NCI-H2107 (cell line): Measurements from ENCODE around the gene SLC38A9.
"Not testable (repeated sequence)": the region's sequence is repeated elsewhere in the genome, so short reads cannot be mapped to it uniquely, and the experiment has no call there.

Experiments used
- DNase-seq: peaks from one replicate; lab custom pipeline; 2025; lab: John Stamatoyannopoulos, UW

SLC38A9 gene

DNA sequence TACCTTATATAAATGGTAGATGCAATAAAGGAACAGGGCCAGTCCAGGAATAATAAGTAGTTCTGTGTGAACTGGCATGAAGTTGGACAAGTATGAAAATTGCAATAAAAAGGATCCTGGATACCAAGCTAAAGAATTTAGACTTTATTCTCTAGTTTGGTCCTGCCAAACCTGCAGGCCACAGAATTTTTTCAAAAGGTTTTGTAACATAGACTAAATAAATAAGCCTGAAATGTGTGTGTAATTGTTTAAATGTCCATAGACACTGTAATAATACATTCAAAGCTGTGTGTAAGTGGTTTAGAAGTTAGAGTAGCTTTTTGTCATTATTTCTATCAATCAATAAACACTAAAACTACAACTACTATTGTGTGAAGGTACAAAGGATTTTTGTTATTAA, 101.6 kb downstream of the SLC38A9 start:
- DNase-seq, result no peak

DNA sequence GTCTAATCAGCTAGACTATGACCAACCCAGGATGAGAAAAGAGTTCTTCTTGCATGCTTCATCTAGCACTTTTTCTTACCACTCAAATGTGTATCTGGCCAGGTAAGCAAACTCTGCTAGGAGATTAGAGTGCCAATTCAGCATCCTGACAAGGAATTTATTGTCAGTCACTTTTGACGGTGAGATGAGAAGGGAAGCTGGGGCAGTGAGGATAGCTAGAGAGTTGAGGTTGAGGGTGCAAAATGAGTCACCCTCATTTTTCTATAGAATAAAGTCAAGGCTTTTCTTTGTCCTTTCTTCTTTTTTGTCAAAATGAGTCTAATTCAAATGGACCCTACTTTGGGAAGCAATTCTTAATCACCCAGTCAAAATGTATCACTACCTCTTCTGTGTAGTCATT, 102.7 kb downstream of the SLC38A9 start:
- DNase-seq, result no peak

DNA sequence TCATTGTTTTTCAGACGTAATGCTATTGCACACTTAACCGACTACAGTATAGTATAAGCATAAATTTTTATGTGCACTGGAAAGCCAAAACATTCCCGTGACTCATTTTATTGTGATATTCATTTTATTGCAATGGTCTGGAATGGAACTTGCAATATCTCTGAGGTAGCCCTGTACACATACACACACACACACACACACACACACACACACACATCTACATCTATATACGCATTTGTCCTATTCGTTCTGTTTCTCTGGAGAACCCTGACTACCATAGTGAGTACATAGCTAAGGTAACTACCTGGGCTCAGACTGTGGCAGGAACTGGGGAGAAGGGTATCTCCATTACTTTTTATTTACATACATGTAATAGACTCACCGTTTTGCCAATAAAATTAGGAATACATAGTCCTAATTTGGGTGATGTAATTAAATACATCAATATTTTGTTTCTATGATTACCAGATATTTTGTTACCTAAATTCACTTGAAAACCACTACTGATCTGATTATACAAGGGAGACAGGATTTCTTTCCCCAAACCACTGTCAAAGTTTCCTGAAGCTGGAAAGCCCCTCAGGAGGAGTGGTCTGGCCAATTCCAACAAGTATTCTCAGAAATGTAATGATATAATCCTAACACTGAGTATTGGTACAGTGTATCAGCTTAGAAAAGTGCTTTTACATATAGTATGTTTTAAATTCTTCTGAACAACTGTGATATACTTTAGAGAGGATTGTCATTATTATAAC, 103.4 kb downstream of the SLC38A9 start:
- DNase-seq, result no peak

DNA sequence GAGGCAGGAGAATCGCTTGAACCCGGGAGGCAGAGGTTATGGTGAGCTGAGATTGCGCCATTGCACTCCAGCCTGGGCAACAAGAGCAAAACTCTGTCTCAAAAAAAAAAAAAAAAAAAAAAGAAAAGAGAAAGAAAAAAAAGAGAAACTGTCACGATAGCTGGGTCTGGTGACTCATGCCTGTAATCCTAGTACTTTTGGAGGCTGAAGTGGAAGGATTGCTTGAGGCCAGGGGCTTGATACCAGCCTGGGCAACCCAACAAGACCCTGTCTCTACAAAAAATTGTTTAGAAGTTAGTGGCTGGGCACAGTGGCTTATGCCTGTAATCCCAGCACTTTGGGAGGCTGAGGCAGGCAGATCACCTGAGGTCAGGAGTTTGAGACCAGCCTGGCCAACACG, 104.8 kb downstream of the SLC38A9 start:
- DNase-seq, result not testable (repeated sequence)

DNA sequence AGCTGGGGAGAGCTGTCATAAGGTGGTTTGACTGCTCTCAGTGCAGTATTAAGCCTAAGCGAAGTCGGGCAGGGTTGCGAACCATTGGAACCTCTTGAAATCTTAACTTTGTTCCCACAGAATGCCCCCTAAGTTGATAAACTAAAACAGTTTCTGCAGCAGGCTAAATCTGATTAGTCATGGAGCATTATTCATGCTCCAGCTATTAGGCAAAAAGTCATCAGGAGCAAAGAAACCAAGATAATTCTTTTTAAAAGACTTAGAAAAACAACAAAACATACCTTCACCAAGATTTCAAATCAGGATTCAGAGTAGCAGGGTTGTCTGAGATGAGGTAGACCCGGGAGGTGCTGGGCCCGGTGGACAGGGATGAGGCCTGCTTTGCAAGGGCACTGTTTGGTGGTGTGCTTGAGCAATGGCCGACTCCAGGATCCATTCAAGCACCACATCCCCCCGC, 107.5 kb downstream of the SLC38A9 start:
- no peak for DNase-seq

DNA sequence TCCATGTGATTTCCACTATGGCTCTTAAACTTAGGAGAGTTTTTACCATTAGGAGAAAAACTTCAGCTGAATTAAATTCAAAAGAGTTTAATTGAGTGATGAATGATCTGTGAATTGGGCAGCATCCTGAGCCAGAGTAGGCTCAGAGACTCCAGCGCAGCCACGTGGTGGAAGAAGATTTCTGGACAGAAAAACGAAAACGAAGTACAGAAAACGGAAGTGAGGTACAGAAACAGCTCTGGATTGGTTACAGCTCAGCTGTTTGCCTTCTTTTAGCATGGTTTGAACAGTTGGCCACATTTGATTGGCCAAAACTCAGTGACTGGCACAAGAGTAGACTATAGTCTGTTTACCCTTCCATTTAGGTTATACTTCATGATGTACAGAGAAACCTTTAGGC, 108.2 kb downstream of the SLC38A9 start:
- no peak for DNase-seq

DNA sequence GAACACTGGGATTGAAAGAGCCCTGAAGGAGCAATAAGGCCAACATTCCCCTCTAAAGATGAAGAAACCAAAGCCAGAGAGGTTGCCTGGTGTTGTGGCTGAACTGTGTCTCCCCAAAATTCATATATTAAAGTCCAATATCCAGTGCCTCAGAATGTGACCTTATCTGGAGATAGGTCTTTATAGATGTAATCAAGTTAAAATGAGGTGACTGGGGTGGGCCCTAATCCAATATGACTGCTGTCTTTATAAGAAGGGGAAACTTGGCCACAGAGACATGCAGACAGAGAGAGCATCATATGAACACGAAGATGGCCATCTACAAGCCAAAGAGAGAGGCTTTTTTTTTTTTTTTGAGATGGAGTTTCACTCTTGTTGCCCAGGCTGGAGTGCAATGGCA, 110.5 kb downstream of the SLC38A9 start:
- no peak for DNase-seq

DNA sequence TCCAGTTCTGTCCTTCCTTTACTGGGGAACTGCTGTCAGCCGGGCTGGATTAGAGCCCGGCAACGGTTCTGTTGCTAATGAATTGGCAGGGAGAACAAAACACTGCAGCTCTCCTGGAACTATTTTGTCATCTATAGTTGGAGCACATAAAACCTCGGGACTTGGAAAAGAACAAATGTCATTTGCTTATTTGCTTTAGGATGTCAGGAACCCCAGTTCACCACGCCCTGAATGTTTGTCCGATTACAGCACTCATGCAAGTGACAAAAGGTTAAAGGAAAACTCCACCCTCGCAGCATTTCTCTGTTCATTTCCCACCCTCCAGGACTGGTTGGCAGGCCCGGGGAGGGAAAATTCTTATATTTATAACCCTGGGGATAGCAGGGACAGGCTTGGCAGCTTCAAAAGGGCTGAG, 110.9 kb downstream of the SLC38A9 start:
- DNase-seq, result no peak

DNA sequence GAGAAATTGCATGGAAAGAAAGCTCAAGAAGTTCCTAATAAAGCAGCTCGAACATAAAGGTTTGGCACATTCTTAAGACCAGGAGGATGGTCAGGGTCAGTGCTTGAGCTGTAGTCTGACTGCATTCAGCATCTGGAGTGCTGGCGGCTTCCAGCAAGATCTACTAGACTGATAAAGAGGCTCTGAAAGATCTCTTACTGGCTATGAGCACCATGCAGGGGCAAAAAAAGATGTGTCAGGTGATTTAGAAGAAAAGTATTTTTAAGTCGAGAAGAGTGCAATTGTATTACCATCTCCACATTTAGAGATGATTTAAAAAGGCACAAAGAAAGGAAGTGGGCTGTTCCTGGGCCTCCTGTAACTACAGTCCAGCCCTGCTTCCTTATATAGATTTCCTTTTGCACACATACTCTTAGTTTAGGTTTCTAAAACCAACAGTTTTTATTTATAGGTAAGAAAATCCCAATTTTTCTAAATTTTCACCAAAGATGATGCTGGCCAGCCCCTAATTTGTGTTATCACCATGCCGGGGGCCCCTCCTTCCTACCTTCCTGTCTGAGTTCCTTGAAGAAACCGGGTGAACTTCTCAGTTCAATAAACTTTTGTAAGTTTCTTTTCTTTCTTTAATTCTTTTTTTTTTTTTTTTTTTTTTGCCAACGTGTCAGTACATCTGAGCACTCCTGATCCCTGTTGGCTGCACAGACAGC, 111.5 kb downstream of the SLC38A9 start:
- no peak for DNase-seq

DNA sequence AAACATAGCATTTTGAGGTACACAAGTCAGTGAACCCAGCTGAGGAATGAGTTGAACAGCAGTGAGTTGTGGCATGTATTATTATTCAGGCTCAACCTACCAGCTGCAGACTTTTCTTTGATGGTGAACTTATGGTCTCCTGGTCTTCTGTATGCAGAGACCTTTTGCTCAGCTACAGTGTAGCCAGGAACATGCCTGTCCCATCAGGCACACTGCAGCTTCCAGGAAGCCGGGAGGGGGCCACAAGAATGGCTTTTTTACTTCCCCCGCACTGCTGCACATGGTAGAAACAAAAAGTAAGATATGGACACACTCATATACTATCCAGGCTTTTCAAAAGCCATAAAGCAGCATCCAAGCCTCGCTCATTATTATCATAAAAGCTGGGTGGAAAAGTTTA, 112.0 kb downstream of the SLC38A9 start:
- DNase-seq, result no peak

DNA sequence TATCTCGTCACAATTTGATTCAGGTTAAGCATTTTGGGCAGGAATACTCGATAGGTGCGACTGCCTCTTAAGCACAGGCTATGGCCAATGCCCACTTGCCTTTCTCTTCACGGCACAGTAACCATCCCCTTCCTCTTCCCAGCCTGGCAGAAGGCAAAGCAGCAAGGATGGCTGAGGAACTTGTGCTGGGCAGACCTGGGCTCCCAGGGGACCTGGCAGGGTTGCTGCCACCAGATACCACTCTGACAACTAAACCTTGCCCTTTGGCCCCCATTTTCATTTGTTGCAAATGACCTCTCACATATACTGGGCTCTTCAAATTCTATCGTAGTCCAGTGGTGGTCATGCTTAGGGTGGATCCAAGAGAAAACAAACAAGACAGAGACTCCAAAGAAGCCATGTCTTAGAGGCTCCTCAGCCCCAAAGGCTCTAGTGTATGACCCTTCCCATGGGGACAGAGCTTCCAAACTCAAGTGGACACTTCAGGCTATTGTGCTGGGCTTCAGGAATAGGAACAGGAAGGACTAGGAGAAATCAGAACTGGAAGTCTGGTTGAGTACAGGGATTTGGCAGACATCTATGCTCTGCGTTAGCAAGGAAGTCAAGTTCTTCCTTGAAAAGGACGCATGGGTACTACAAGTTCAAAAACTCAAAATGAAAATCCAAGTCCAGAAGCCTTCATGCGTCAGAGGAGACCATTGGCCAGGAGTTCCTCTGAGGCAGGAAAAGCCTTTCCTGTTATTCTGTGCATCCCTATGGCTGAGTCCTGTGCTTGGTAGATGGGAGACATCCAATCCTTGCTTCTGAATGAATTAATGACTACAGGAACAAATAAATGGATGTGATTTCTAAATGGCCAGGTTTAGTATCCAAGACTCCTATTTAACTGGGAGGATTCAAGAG, 112.7 kb downstream of the SLC38A9 start:
- no peak for DNase-seq

DNA sequence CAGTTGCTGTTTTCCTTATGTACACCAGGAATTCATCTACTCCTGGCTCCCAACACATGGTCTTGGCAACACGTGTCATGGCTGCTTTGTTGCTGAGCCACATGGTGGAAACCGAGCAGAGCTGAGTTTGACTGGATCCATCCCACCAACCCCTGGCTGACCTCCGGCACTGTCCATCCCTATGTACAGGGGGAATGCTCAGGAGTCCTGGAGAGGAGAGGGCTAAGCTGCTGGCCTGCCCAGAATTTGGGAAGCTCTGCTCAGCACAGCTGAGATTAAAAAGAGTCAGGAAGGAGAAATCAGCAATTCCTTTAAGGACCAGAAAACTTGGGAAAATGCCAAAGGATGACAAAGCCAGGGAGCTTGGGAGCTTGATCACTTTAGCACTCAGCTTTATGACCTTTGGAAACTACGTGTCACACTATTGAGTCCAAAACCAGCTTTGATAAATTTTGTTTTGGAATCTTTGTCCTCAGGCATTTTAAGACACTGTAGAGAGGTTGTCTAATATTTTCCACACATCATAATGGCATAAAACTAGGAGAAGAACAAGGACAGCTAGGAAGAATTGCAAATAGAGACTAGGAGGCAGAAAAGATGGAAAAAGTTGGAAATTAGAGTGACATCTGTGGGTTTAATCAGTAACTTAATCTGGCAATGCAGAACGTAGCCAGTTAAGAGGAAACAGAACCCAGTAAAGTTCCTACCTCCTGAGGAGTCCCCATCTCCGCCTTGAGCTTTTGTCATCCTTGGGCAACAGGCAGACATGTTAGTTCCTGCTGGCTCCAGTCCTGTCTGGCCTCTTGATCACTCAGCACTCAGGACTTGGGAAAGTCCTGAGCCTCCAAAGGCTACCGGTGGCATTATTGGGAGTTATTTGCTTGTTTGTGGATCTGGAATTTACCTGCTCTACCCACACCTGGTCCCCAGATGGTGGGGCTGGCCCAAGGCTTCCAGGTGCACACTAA, 114.8 kb downstream of the SLC38A9 start:
- no peak for DNase-seq

DNA sequence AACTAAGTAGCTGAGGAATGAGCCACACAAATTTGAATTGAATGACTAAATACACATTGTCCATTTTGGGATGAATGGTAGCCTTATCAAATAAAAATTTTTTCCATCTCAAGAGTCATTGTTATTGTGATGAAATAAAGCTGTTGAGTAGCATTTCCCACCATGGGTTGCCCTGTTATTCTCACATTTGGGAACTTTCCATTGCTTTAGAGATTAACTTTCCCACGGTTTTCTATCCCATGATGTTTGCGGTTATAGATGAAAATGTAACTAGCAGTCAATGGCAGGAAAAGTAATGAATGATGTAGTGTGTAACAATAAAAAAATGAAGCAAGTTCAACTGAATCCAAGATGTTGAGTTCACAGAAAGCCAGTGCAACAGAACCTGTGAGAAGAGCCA, 117.5 kb downstream of the SLC38A9 start:
- no peak for DNase-seq

DNA sequence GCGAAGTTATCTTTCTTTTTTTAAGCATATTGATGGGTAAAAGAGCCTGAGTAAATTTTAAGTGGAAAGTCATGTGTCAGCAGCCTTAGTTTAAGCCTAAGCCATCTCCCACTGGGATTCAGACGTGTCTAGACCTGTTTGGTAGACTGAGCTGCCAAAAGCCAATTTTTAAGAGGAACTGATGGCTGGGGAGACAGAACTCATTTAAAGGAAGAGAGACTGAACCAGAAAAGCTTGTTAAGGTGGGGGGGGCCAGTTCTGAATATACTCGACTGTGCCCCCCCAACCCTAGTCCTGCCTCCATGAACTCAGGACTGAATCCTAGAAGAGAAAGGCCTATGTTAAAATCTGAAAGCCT, 119.0 kb downstream of the SLC38A9 start:
- DNase-seq, result no peak

DNA sequence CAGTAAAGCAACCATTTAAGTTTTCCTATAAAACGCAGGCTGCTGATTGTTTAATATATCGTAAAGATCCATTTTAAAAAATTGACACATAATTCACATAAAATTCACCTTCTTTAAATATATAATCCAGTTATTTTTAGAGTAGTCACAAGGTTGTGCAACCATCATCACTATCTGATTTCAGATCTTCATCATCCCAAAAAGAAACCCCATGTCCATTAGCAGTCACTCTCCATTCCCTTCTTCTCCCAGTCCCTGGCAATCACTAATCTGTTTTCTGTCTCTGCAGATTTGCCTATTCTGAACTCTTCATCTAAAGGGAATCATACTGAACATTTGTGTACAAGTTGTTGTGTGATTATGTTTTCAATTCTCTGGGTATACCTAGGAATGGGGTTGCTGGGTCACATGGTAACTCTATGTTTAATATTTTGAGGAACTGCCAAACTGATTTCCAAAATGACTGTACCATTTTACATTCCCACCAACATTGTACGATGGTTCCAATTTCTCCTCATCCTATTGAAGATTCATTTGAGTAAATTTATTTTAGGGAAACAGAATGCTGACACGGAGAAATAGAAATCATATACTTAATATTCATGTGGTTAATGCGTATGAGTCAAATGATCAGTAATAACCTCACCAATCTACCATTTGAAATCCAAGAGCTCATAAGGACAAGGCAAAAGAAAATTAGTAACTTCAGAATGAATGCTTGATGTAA, 119.6 kb downstream of the SLC38A9 start:
- no peak for DNase-seq

DNA sequence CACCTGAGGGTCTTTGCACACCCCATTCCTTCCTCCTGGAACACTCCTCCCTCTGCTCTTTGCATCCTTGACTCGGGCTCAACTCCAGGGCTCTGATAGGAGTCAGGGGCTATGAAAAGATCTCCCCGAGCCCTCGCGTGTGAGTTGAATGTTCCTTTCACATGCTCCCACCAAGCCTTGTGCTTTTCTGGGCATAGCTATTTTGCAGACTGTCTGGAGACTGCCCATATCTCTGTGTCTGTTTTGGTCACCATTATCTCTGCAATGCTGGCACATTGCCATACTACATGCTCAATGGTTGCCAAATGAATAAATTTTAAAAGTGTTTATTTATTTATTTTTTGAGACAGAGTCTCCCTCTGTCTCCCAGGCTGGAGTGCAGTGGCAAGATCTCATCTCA, 120.4 kb downstream of the SLC38A9 start:
- DNase-seq, result no peak

DNA sequence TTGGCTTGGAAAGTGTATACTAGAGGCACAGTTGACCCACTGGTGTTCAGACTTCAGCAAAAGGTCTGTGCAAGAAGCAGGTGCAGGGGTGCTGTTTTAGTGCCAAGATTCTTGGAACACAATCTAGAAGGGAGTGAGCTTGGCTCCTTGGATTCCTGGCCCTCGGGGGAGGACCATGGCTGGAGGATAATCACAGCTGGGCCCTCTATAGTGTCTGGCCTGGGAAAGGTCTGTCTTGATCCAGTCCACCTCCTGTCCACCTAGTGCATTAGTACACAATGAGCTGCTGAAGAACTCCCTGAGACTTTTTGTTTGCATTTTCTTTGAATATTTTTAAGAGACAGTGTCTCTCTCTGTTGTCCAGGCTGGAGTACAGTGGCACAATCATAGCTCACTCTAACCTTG, 126.9 kb downstream of the SLC38A9 start:
- no peak for DNase-seq

DNA sequence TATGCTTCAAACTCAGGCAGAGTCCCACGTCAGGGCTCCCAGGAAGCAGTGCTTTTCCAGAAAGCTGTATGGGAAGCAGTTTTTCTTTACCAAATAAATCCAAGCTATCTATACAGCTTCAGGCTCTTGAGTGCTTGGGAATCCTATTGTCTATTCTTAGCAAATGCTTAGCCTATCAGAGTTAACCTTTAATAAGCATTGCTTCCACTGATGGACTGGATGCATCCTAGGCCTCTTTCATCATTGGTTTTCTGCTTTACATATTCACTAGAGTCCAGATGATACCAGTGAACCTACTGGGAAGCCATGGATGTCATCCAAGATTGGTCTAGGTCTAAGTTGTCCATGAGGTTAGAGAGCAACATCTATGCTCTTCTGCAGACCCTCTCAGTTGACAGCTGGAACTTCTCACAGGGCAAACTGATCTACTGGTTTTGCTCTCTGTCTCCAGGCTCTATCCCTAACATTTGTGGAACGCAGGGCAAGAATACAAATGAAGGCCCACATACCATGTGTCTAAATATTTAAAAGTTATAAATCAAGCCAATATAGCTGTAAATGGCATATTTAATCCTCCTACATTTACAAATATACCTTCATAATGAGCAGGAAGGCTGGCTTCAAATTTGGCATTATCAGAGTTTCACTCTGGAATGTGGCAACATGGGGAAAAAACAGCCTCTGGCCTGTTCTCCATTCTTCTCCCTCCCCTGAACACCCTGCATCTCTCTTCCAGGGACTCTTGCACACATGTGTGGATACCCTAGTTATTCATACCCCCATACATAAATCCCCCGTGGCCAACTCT, 127.5 kb downstream of the SLC38A9 start:
- no peak for DNase-seq

DNA sequence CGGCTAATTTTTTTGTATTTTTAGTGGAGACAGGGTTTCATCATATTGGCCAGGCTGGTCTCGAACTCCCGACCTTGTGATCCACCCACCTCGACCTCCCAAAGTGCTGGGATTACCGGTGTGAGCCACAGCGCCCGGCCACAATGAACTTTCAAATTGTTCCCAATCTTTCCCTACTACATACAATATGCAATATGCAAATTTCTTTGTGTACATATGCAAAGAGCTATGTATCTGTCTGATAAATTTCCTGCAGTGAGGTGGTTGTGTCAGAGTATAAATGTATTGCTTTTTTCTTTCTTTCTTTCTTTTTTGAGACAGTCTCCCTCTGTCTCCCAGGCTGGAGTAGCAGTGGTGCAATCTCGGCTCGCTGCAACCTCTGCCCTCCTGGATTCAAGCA, 128.5 kb downstream of the SLC38A9 start:
- DNase-seq, result no peak

DNA sequence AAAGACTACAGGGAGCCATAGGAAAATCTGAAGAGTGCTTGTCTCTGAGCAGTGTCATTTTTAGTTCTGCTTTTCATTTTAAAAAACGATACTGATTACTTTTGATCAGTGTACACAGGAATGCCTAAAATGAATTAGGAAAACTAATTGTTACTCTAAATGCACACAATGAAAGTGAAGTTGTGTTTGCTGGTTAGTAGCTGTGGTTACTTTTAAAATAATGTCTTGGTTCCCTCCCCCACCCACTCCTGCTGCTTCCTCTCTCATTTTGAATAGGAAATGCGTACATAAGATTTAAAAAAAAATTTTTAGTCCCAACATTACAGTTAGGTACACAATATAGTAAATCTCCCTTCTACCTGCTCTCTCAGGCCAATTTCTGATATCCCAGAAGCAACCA, 129.9 kb downstream of the SLC38A9 start:
- no peak for DNase-seq
